GM18907 (cell line): ENCODE data around the gene PPT2.
A peak's percentile ranks its signal among the peaks of the same experiment; 100 is the strongest.

ENCODE experiments used
- ATAC-seq: cut with Tn5 transposase; IDR thresholded peaks from one replicate; pipeline ENCODE4 v1.9.1; 2021; ENCODE audit warnings: mild to moderate bottlenecking, moderate library complexity; ENCODE audit not compliant: unreplicated experiment

PPT2 gene

GRCh38 chr6:32151181-32151862 lies 2.6 kb upstream of the PPT2 start:
- no peak for ATAC-seq

GRCh38 chr6:32151863-32152768 lies 1.8 kb upstream of the PPT2 start, which contains the start of gene PRRT1:
TSS of gene PRRT1 (minus strand) at chr6:32151939. CDS start at chr6:32151827, 112 bp downstream.
- ATAC-seq = no peak

- ATAC-seq = no peak
Measured at GRCh38 chr6:32152769-32153563, 975 bp upstream of the PPT2 start.

GRCh38 chr6:32154514-32155161 lies 697 bp downstream of the PPT2 start:
- ATAC-seq = peak; percentile 56

GRCh38 chr6:32156891-32157290 lies 3.0 kb downstream of the PPT2 start:
- ATAC-seq = no peak

GRCh38 chr6:32158052-32158451 lies 4.1 kb downstream of the PPT2 start:
- no peak for ATAC-seq

GRCh38 chr6:32163559-32164258 lies 9.8 kb downstream of the PPT2 start:
- no peak for ATAC-seq

GRCh38 chr6:32164295-32164694 lies 10.4 kb downstream of the PPT2 start, which contains the start of gene EGFL8:
TSS of gene EGFL8 (plus strand) at chr6:32164595. CDS start at chr6:32166166, 1,571 bp downstream.
- ATAC-seq = no peak

GRCh38 chr6:32166411-32167061 lies 12.6 kb downstream of the PPT2 start:
- ATAC-seq = no peak

GRCh38 chr6:32167154-32167760 lies 13.3 kb downstream of the PPT2 start:
- no peak for ATAC-seq

GRCh38 chr6:32167761-32168262 lies 13.9 kb downstream of the PPT2 start:
- no peak for ATAC-seq

GRCh38 chr6:32168350-32168749 lies 14.4 kb downstream of the PPT2 start:
- ATAC-seq = no peak

GRCh38 chr6:32168807-32169591 lies 15.1 kb downstream of the PPT2 start:
- no peak for ATAC-seq

- ATAC-seq = no peak
Measured at GRCh38 chr6:32170294-32170693, 16.4 kb downstream of the PPT2 start.

- no peak for ATAC-seq
Measured at GRCh38 chr6:32171234-32171633, 17.3 kb downstream of the PPT2 start.

- ATAC-seq = no peak
Measured at GRCh38 chr6:32173051-32173727, 19.2 kb downstream of the PPT2 start.

GRCh38 chr6:32174416-32174815 lies 20.5 kb downstream of the PPT2 start:
- no peak for ATAC-seq

GRCh38 chr6:32175322-32175710 lies 21.4 kb downstream of the PPT2 start:
- no peak for ATAC-seq
